Measurements from ENCODE around the gene LRMDA. TPM values are rescaled to one million over a fixed set of nuclear protein-coding genes. Genes with fewer than 3 reads are reported as not detected.

The LRMDA gene
- total and polyA plus RNA-seq, 2 donors (not counting 1 experiment from before 2014, with no cell fraction given): 0.12 TPM; not detected in 1

DNA sequence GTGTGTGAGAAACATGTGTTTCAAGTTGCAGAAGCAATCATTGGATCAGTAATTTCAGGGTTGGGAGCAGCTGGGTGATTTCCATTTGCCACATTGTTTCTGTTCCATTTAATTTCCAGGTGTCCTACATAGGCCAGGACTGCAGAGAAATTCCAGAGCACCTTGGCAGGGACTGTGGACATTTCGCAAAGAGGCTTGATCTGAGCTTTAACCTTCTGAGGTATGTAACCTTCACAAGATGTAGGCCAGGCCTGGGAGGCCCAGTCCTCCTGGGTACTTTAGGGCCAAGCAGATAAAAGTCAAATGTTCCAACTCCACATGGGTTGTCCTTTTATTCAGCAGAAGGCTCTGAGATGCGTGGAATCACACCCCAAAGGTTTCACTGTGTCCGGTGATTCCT lies 6.9 kb downstream of the LRMDA start:
- Mint-ChIP-seq H3K4me3 (no peak overlapping the region), H3K27ac (no peak overlapping the region), H3K27me3 (peaks cover 38% of the 10 kb centered on the region), H3K4me1 (no peaks in the 10 kb centered on the region), H3K9me3 (ENCODE audit: insufficient read depth) (peaks cover 4% of the 10 kb centered on the region)
- Histone ChIP-seq H3K9me3 (ENCODE audit: control extremely low read depth in 1 of 3, control insufficient read depth in 2 of 3, insufficient read depth in 1 of 3, low read length in 2 of 3) (peaks cover 2 to 3% (median 3%) of the 10 kb centered on the region in 3 donors), H4K20me1 (ENCODE audit: control insufficient read depth, insufficient read depth, low read length, poor library complexity, severe bottlenecking) (no peaks in the 10 kb centered on the region), H3K79me2 (ENCODE audit: control insufficient read depth, insufficient read depth, low read length) (no peaks in the 10 kb centered on the region), H2AFZ (ENCODE audit: insufficient read depth, low read depth, low read length, poor library complexity, severe bottlenecking) (no peak overlapping the region), H3K4me2 (replicated peaks; ENCODE audit: low read depth, low read length, poor library complexity, severe bottlenecking) (no peak overlapping the region), H3K4me3 (ENCODE audit: control extremely low read depth in 1 of 5, extremely low read depth in 1 of 5, insufficient read depth in 1 of 5, low read depth in 2 of 5, low read length in 4 of 5) (no peak overlapping the region), H3K9ac (ENCODE audit: low read length) (no peak overlapping the region), H3K4me1 (ENCODE audit: control insufficient read depth in 2 of 2, insufficient read depth in 2 of 2, low read length in 2 of 2) (no peaks in the 10 kb centered on the region), H3K27me3 (replicated peaks in 1 of 4; ENCODE audit: control extremely low read depth in 1 of 4, control insufficient read depth in 3 of 4, insufficient read depth in 4 of 4, low read length in 3 of 4) (peaks cover 0 to 11% (median 2%) of the 10 kb centered on the region in 4 experiments), H3K36me3 (replicated peaks in 1 of 2; ENCODE audit: control extremely low read depth in 1 of 2, control insufficient read depth in 1 of 2, extremely low read depth in 1 of 2, insufficient read depth in 2 of 2, low read length in 1 of 2) (no peaks in the 10 kb centered on the region), H3K27ac (ENCODE audit: low read length in 2 of 2) (no peak overlapping the region)
- ChIA-PET CTCF (no interaction called here), POLR2A (no interaction called here)
- 97% methylated on average over 2 of the region's 3 CpGs for WGBS (ENCODE audit: insufficient coverage)
- TF ChIP-seq EZH2 (IDR thresholded peaks at IDR 0.05; ENCODE audit: borderline replicate concordance, insufficient read depth, low read depth, low read length, poor library complexity, severe bottlenecking) (no peak), CTCF (IDR thresholded peaks at IDR 0.05) (no peak)
- no peak for ATAC-seq (ENCODE audit: low read depth)
- intact Hi-C loops (cut with micrococcal nuclease): no loop called here
- DNase-seq: no peak

GRCh38 chr10:75439811-75440210 lies 8.4 kb downstream of the LRMDA start:
- Mint-ChIP-seq H3K4me1 (no peaks in the 10 kb centered on the region), H3K27me3 (peaks cover 24% of the 10 kb centered on the region), H3K9me3 (ENCODE audit: insufficient read depth) (peaks cover 10% of the 10 kb centered on the region), H3K4me3 (no peak overlapping the region), H3K27ac (no peak overlapping the region)
- no peak overlapping the region for H3K4me2 ChIP-seq (replicated peaks; ENCODE audit: low read depth, low read length, poor library complexity, severe bottlenecking)
- ATAC-seq (ENCODE audit: low read depth): no peak
- 75% methylated on average over 4 of the region's 4 CpGs for WGBS (ENCODE audit: insufficient coverage)
- peaks cover 4 to 11% (median 4%) of the 10 kb centered on the region in 3 donors for H3K9me3 ChIP-seq (ENCODE audit: control extremely low read depth in 1 of 3, control insufficient read depth in 2 of 3, insufficient read depth in 1 of 3, low read length in 2 of 3)
- H3K4me3 ChIP-seq (ENCODE audit: control extremely low read depth in 1 of 5, extremely low read depth in 1 of 5, insufficient read depth in 1 of 5, low read depth in 2 of 5, low read length in 4 of 5): no peak overlapping the region
- H3K79me2 ChIP-seq (ENCODE audit: control insufficient read depth, insufficient read depth, low read length): no peaks in the 10 kb centered on the region
- no peak overlapping the region for H3K9ac ChIP-seq (ENCODE audit: low read length)
- no peak overlapping the region for H3K27ac ChIP-seq (ENCODE audit: low read length in 2 of 2)
- H4K20me1 ChIP-seq (ENCODE audit: control insufficient read depth, insufficient read depth, low read length, poor library complexity, severe bottlenecking): no peaks in the 10 kb centered on the region
- no peak overlapping the region for H2AFZ ChIP-seq (ENCODE audit: insufficient read depth, low read depth, low read length, poor library complexity, severe bottlenecking)
- H3K27me3 ChIP-seq (replicated peaks in 1 of 4; ENCODE audit: control extremely low read depth in 1 of 4, control insufficient read depth in 3 of 4, insufficient read depth in 4 of 4, low read length in 3 of 4): peaks cover 0 to 5% (median 0%) of the 10 kb centered on the region in 4 experiments
- no peaks in the 10 kb centered on the region for H3K36me3 ChIP-seq (replicated peaks in 1 of 2; ENCODE audit: control extremely low read depth in 1 of 2, control insufficient read depth in 1 of 2, extremely low read depth in 1 of 2, insufficient read depth in 2 of 2, low read length in 1 of 2)
- ChIA-PET POLR2A (no interaction called here), CTCF (no interaction called here)
- no peaks in the 10 kb centered on the region for H3K4me1 ChIP-seq (ENCODE audit: control insufficient read depth in 2 of 2, insufficient read depth in 2 of 2, low read length in 2 of 2)
- TF ChIP-seq CTCF (IDR thresholded peaks at IDR 0.05) (no peak), EZH2 (IDR thresholded peaks at IDR 0.05; ENCODE audit: borderline replicate concordance, insufficient read depth, low read depth, low read length, poor library complexity, severe bottlenecking) (no peak)
- intact Hi-C loops (cut with micrococcal nuclease): no loop called here
- DNase-seq: no peak
